Muscle of leg (tissue), 11 donors: ENCODE results near the gene ARHGAP42. TPM values are rescaled to one million over a fixed set of nuclear protein-coding genes. Genes with fewer than 3 reads are reported as not detected.
A peak's percentile ranks its signal among the peaks of the same experiment; 100 is the strongest.

Experiments used
- DNase-seq: peaks from one replicate; pipeline ENCODE4 v3.0.0; 2013
- H3K27ac ChIP-seq: one replicate; pipeline ENCODE4 v1.5.1; 2013; ENCODE audit warnings: mild to moderate bottlenecking, low read length, control low read depth
- H3K27me3 ChIP-seq: one replicate; pipeline ENCODE4 v1.6.1; 2013; ENCODE audit warnings: low read length; ENCODE audit not compliant: control insufficient read depth, insufficient read depth
- H3K36me3 ChIP-seq: one replicate; pipeline ENCODE4 v1.6.1; 2013; ENCODE audit warnings: low read length; ENCODE audit not compliant: control insufficient read depth, insufficient read depth
- H3K4me1 ChIP-seq: one replicate; pipeline ENCODE4 v1.6.1; 2013; ENCODE audit warnings: low read length; ENCODE audit not compliant: control insufficient read depth, insufficient read depth
- H3K4me3 ChIP-seq: one replicate; pipeline ENCODE4 v1.5.1; 2013; ENCODE audit warnings: low read length, control low read depth
- H3K9me3 ChIP-seq: replicated peaks from 2 replicates; pipeline ENCODE4 v1.6.1; 2013; ENCODE audit warnings: low read depth, low read length; ENCODE audit not compliant: control insufficient read depth
- WGBS: methylation state at CpG from one replicate; pipeline ENCODE4 v1.1.5; 2013; ENCODE audit warnings: missing lambda C conversion rate; ENCODE audit not compliant: insufficient coverage; 5-methylcytosine and 5-hydroxymethylcytosine counted together
- polyA plus RNA-seq, 8 donors: library from polyadenylated mRNA; unstranded; fragments of 120-200 nt; gene quantifications; one replicate each; pipeline versions ENCODE4 v1.2.1 to v1.2.3, GENCODE V29; 2013; ENCODE audit warnings: inconsistent platforms in 1 of 8, low replicate concordance in 1 of 8; ENCODE audit not compliant: insufficient read length in 8 of 8, insufficient read depth in 1 of 8
- total RNA-seq: library from RNA; stranded (reverse); fragments of 120-200 nt; gene quantifications from one replicate; pipeline ENCODE4 v1.2.4, GENCODE V29; 2013

Gene ARHGAP42
- total and polyA plus RNA-seq, 9 donors: 17.8 to 29.6 (median 24.4) TPM

DNA sequence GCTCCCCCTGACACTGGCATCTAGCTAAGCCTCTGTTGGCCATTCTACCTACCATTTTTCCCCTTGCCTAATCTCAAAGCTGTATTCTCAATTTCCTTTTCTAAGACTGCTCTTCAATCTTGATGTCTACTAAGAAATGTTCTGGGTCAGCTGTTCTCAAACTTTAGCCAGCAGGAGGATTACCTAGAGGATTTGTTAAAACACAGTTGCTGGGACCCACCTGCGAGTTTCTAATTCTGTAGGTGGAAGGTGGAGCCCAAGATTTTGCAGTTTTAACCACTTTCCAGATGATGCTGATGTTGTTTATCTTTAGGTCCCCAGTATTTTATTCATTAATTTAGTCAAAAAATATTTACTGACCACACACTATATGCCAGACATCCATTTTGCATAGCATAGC, 9.3 kb upstream of the ARHGAP42 start:
- Histone ChIP-seq H3K27ac (no peak overlapping the region), H3K27me3 (no peaks in the 10 kb centered on the region), H3K9me3 (no peaks in the 10 kb centered on the region), H3K4me3 (no peak overlapping the region), H3K36me3 (no peaks in the 10 kb centered on the region), H3K4me1 (peaks cover 3% of the 10 kb centered on the region)
- no peak for DNase-seq
- WGBS: no CpG with 5 or more reads among the region's 1 CpG

DNA sequence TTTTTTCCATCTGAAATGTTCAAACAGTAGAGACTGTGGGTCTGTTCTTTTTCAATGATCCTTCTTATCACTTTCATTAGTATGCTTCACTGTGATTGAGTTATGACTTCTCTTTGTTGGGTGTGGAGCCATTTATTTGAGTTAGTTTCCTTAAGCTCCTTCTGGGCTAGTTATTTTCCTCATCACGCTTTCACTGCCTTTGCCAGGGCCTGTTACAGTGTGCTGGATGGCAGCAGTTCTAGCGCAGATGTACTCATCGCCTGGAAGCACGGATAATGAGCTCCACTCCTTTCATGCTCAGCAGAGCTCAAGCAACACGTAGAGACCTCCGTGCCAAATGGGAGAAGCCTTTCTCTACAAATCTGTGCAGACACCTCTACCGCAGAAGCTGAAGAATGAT, 7.0 kb upstream of the ARHGAP42 start:
- DNase-seq: no peak
- Histone ChIP-seq H3K27me3 (no peaks in the 10 kb centered on the region), H3K36me3 (no peaks in the 10 kb centered on the region), H3K4me1 (peaks cover 3% of the 10 kb centered on the region), H3K27ac (no peak overlapping the region), H3K4me3 (no peak overlapping the region), H3K9me3 (no peaks in the 10 kb centered on the region)
- 80% methylated on average over 6 of the region's 7 CpGs for WGBS

DNA sequence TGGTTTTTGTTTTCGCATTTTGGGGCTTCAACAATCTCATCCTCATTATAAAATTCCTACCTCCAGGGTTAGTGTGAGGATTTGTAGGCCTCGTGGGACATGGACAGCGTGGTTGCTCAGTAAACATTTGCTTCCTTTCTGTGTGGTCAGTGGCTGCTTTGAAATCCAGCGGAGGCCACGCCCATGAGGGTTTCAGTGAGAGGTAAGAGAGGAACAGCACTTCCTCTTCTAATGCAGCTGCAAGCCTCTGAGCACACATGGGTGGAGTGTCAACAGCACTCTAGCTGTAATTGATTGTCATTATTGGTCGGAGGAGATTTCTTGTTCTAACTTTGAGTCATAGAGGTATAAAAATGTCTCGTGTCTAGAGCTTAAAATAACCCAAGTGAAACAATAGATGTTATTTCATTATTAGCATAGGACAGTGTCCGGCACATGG, 6.0 kb upstream of the ARHGAP42 start:
- no peak overlapping the region for H3K4me3 ChIP-seq
- H3K36me3 ChIP-seq: no peaks in the 10 kb centered on the region
- H3K4me1 ChIP-seq: peaks cover 3% of the 10 kb centered on the region
- H3K27ac ChIP-seq: no peak overlapping the region
- DNase-seq: peak; percentile 87
- 20% methylated on average over 1 of the region's 8 CpGs for WGBS
- no peaks in the 10 kb centered on the region for H3K9me3 ChIP-seq
- no peaks in the 10 kb centered on the region for H3K27me3 ChIP-seq

DNA sequence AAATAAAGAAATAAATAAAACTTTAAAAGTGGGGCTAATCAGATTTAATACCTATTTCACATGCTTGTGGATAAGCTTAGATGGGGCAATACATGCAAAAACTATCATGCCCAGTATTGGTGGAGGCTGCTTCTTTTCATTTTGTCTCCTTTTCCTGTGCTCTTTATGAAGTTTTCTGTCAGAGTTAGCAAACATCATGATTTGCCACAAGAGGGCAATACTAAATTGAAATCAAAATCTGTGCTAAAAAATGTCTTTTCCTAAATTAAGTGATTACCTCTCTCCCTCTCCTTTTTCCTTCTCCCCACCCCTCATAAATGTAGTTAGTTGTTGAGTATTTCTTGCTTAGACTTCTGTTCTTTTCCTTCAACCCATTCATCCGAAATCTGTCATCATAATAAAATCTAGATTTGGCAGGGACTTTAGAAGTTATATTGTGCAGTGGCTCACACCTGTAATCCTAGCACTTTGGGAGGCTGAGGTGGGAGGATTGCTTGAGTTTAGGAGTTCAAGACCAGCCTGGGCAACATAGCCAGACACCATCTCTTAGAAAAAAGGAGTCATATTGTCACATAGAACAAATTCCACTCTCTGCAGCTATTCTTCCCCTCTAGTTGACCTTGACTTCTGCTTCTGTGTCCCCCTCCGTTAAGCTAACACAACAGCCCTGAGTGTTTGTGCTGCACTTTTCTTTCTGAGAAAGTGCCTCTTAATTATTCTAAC, 4.7 kb upstream of the ARHGAP42 start:
- Histone ChIP-seq H3K36me3 (no peaks in the 10 kb centered on the region), H3K4me1 (peaks cover 5% of the 10 kb centered on the region), H3K4me3 (no peak overlapping the region), H3K27ac (no peak overlapping the region), H3K9me3 (no peaks in the 10 kb centered on the region), H3K27me3 (no peaks in the 10 kb centered on the region)
- 50% methylated on average over 1 of the region's 2 CpGs for WGBS
- DNase-seq: peak; percentile 71

DNA sequence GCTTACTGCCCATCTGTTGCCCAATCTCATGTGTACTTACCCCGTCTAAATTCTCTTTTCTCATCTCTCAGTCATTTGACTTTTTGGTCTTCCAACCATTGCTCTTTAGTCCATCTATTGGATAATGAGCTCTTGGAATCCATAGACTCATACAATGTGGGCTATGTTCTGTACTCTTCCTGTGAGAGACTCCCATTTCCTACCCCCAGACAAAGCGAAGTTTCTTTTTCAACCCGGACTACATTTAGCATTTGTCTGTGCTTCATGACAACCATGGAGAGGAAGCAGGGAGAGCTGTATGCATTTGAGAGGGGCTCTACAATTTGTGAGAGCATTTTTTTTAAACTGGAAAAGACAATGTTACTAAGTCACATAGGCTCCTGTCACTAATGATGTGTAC, 4.0 kb upstream of the ARHGAP42 start:
- 100% methylated on average over 1 of the region's 3 CpGs for WGBS

DNA sequence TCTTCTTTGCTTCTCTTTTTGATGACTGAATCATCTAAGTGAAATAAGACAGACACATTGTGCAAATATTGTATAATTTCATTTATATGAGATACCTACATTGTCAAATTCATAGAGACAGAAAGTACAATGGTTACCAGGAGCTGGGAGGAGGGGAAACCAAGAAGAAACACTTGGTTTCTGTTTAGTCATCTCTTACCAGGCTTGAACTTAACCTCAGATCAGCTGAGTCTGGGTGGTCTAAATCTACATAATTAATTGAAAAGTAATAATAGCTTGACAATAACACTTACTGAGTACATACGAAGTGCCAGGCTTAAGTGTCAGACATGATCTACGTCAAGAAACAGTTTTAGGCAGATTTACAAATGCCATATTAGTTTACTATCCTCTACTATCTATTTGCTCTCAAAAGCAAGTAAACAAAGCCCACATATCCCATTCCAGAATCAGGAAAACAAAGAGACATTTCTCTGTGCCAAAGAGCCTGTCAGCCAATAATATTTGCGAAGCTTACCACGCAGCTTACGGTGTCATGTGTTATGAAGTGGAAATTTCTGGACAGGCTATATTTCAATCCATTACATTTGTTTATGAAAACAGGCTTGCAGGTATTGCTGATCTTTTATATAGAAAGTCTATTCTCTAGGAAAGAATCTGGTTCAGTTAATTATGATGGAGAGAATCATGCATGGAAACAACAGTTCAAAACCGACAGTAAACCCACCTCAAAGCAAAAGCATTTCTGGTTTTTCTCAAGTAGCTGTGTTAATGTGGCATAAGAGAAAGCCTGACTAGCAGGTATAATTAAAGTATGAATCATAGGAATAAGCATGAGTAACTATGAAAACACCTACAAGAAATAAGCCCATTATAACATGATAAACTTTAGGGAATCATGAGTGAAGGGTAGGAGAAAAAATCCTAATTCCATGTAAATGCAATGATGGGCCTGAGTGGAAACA, 2.7 kb upstream of the ARHGAP42 start:
- Histone ChIP-seq H3K36me3 (no peaks in the 10 kb centered on the region), H3K27ac (no peak overlapping the region), H3K9me3 (no peaks in the 10 kb centered on the region), H3K4me3 (no peak overlapping the region), H3K27me3 (no peaks in the 10 kb centered on the region), H3K4me1 (peaks cover 7% of the 10 kb centered on the region)
- WGBS: 100% methylated on average over 1 of the region's 6 CpGs
- DNase-seq: no peak

More for the DNA sequence above, 4.0 kb upstream of the ARHGAP42 start:
- Histone ChIP-seq H3K27me3 (no peaks in the 10 kb centered on the region), H3K27ac (peak overlapping the region; percentile 7), H3K36me3 (no peaks in the 10 kb centered on the region), H3K9me3 (no peaks in the 10 kb centered on the region), H3K4me3 (no peak overlapping the region), H3K4me1 (peaks cover 5% of the 10 kb centered on the region)
- no peak for DNase-seq

DNA sequence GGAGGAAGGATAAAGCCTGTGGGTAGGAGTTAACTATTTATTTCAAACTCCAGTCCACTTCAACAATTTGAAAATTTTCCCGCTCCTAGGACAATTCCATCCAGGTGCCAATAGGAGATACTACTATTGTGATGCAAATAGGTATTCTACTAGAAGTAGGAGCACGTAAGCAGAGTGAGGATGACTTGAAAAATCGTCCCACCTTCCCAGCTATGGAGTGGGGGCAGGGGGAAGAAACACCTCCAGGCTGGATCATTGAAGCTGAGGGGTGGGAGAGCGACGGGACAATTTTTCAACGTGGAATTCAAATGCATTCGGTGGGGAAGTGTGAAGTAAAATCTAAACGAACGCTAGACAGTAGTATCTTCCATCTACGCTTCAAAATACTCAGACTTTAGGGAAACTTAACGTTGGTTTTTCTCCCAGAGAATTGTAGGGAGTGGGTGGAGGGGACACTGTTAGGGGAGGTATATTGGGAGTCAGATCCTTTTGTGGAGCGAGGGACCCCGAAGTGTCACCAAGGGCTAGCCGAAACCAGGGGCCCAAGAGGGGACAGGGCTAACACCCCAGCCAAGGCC, 523 bp upstream of the ARHGAP42 start:
- WGBS: 28% methylated on average over 5 of the region's 14 CpGs
- no peak for DNase-seq
- peaks cover 8% of the 10 kb centered on the region for H3K4me1 ChIP-seq
- peak overlapping the region; percentile 89 for H3K4me3 ChIP-seq
- no peaks in the 10 kb centered on the region for H3K9me3 ChIP-seq
- H3K27ac ChIP-seq: peak overlapping the region; percentile 48
- H3K36me3 ChIP-seq: no peaks in the 10 kb centered on the region
- H3K27me3 ChIP-seq: no peaks in the 10 kb centered on the region

DNA sequence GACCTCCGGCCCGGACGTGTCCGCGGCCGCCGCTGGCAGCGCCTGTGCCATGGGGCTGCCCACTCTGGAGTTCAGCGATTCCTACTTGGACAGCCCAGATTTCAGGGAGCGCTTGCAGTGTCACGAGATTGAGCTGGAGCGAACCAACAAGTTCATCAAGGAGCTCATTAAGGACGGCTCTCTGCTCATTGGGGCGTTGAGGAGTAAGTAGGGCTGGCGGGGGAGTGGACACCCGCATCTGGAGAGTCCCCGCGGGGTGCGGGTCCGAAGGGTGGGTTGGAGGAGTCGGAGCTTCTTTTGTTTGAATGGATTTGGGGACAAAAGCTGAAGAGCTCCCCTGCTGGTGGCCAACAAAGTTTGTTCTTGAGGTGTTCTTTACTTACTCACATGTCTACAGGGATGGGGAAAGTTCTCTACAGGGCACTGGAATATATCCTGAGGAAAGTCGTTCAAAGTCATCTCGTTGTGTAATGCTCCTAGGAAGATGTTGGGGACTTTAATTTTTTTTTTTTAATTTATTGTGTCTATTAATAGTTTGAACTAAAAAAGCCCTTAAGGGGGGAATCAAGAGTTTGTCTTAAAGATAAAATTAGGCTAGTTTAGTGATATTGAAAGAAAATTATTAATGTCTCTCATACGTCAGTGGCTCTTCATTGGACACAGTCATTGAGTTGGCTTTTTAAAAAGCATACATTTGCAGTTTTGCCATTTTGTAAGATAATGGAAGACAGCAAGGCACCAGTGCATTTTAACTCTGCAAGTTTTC, 725 bp downstream of the ARHGAP42 start:
- peak; percentile 93 for DNase-seq
- under 1% methylated on average over 22 of the region's 24 CpGs for WGBS
- H3K27me3 ChIP-seq: no peaks in the 10 kb centered on the region
- H3K9me3 ChIP-seq: no peaks in the 10 kb centered on the region
- peak overlapping the region; percentile 89 for H3K4me3 ChIP-seq
- H3K36me3 ChIP-seq: no peaks in the 10 kb centered on the region
- peaks cover 9% of the 10 kb centered on the region for H3K4me1 ChIP-seq
- H3K27ac ChIP-seq: peak overlapping the region; percentile 94

DNA sequence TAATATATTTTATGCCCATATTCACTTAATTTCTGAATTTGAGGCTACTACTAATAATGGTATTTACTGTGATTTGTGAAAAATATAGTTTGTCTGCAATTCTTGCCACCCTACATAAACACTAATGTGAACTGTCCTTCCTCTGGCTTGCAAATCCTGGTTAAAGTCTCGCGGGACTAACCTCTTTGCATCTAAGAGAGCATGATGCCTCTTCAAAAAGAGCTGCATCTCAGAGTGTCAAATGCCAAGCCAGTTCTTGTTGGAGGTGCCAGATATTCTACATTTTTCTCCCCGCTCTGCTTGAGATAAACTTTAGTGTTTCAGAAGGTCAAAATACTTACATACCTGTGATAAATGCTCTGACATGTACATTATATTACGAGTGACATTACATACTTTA, 2.1 kb downstream of the ARHGAP42 start:
- H3K27ac ChIP-seq: no peak overlapping the region
- WGBS: no CpG with 5 or more reads among the region's 4 CpGs

More for the DNA sequence above, 2.1 kb downstream of the ARHGAP42 start:
- DNase-seq: no peak
- Histone ChIP-seq H3K4me1 (peaks cover 9% of the 10 kb centered on the region), H3K9me3 (no peaks in the 10 kb centered on the region), H3K36me3 (peaks cover 2% of the 10 kb centered on the region), H3K4me3 (peak overlapping the region; percentile 89), H3K27me3 (no peaks in the 10 kb centered on the region)
